IMR-90 (cell line): Measurements from ENCODE around the gene TBC1D12. TPM values are rescaled to one million over a fixed set of nuclear protein-coding genes. Genes with fewer than 3 reads are reported as not detected.

Source experiments
- ATAC-seq: fragments of 200-7000 bp; cut with Tn5 transposase; 2 replicates; pipeline ENCODE4 v1.9.1; 2020; ENCODE audit warnings: low read depth, mild to moderate bottlenecking, moderate library complexity
- BruUV-seq: library from RNA; stranded (reverse); fragments of 400-500 nt; replicated peaks from 2 replicates; lab custom pipeline; 2021; lab: Mats Ljungman, UMichigan
- CTCF ChIA-PET: fragments of 300-600 bp; formaldehyde crosslinking; extraction: SDS; loops from one replicate; lab custom pipeline; 2021; ENCODE audit warnings: antibody characterized with exemption; lab: Yijun Ruan, JAX
- POLR2A ChIA-PET: fragments of 300-600 bp; sonication (Branson Sonifier 250); formaldehyde crosslinking; loops from one replicate; lab custom pipeline; 2022; ENCODE audit warnings: antibody characterized with exemption; ENCODE audit not compliant: unreplicated experiment; lab: Charles Lee
- DNase-seq: peaks from one replicate; pipeline ENCODE4 v3.0.0; 2013
- H2AFZ ChIP-seq: replicated peaks from 2 replicates; pipeline ENCODE3; 2013; ENCODE audit warnings: low read length, mild to moderate bottlenecking; ENCODE audit not compliant: poor library complexity
- H2AK5ac ChIP-seq: 2 replicates; pipeline ENCODE4 v1.6.1; 2013; ENCODE audit warnings: low read depth, low read length, inconsistent platforms
- H2AK9ac ChIP-seq: replicated peaks from 2 replicates; pipeline ENCODE3; 2013; ENCODE audit warnings: mild to moderate bottlenecking, low read depth, low read length, moderate library complexity; ENCODE audit not compliant: poor library complexity
- H2BK120ac ChIP-seq: 2 replicates; pipeline ENCODE4 v1.6.1; 2013; ENCODE audit warnings: low read depth, low read length, inconsistent platforms
- H2BK15ac ChIP-seq: 3 replicates; pipeline ENCODE4 v1.6.1; 2013; ENCODE audit warnings: low read depth, low read length, inconsistent platforms
- H2BK20ac ChIP-seq: 2 replicates; pipeline ENCODE4 v1.6.1; 2013; ENCODE audit warnings: low read depth, mild to moderate bottlenecking, inconsistent platforms, low read length, moderate library complexity
- H2BK5ac ChIP-seq: 2 replicates; pipeline ENCODE4 v1.6.1; 2013; ENCODE audit warnings: mild to moderate bottlenecking, low read depth, low read length, inconsistent platforms; ENCODE audit not compliant: poor library complexity, severe bottlenecking
- H3K14ac ChIP-seq: replicated peaks from 2 replicates; pipeline ENCODE4 v1.6.1; 2013; ENCODE audit warnings: low read depth, low read length, inconsistent platforms
- H3K18ac ChIP-seq: 2 replicates; pipeline ENCODE4 v1.6.1; 2013; ENCODE audit warnings: low read depth, low read length, control low read depth
- H3K23ac ChIP-seq: 2 replicates; pipeline ENCODE4 v1.6.1; 2013; ENCODE audit warnings: low read depth, low read length, inconsistent platforms
- H3K27ac ChIP-seq: 2 replicates; pipeline ENCODE4 v1.5.1; 2013; ENCODE audit warnings: mild to moderate bottlenecking, control low read depth, low read length; ENCODE audit not compliant: insufficient read depth
- H3K27me3 ChIP-seq: 2 replicates; pipeline ENCODE4 v1.6.1; 2013; ENCODE audit warnings: low read length; ENCODE audit not compliant: control insufficient read depth, insufficient read depth
- H3K36me3 ChIP-seq: 2 replicates; pipeline ENCODE4 v1.6.1; 2013; ENCODE audit warnings: low read length, mixed read lengths; ENCODE audit not compliant: control insufficient read depth, insufficient read depth
- H3K4ac ChIP-seq: 2 replicates; pipeline ENCODE4 v1.6.1; 2013; ENCODE audit warnings: low read depth, low read length, inconsistent platforms
- H3K4me1 ChIP-seq: 2 replicates; pipeline ENCODE4 v1.6.1; 2013; ENCODE audit warnings: low read length, mixed read lengths; ENCODE audit not compliant: control insufficient read depth, insufficient read depth
- H3K4me2 ChIP-seq: 2 replicates; pipeline ENCODE4 v1.6.1; 2013; ENCODE audit warnings: low read depth, mild to moderate bottlenecking, control low read depth, low read length, moderate library complexity
- H3K4me3 ChIP-seq: 2 replicates; pipeline ENCODE4 v1.5.1; 2013; ENCODE audit warnings: low read depth, mild to moderate bottlenecking, control low read depth, low read length, moderate library complexity; ENCODE audit not compliant: insufficient read depth
- H3K56ac ChIP-seq: 2 replicates; pipeline ENCODE4 v1.6.1; 2013; ENCODE audit warnings: low read length, inconsistent platforms; ENCODE audit not compliant: insufficient read depth; ENCODE audit errors: extremely low read depth
- H3K79me1 ChIP-seq, 2 experiments: 2 replicates each; pipeline ENCODE4 v1.6.1; 2013; ENCODE audit warnings: low read length in 2 of 2, inconsistent platforms in 1 of 2, low read depth in 1 of 2
- H3K9ac ChIP-seq: 2 replicates; pipeline ENCODE4 v1.6.1; 2013; ENCODE audit warnings: low read depth, low read length, control low read depth
- H3K9me1 ChIP-seq: 2 replicates; pipeline ENCODE4 v1.6.1; 2013; ENCODE audit warnings: low read length, inconsistent platforms; ENCODE audit not compliant: insufficient read depth
- H3K9me3 ChIP-seq: 2 replicates; pipeline ENCODE4 v1.6.1; 2013; ENCODE audit warnings: low read length; ENCODE audit not compliant: control insufficient read depth, insufficient read depth
- H4K20me1 ChIP-seq: 2 replicates; pipeline ENCODE4 v1.6.1; 2013; ENCODE audit warnings: low read length, inconsistent platforms; ENCODE audit not compliant: insufficient read depth
- H4K5ac ChIP-seq: 2 replicates; pipeline ENCODE4 v1.6.1; 2013; ENCODE audit warnings: mild to moderate bottlenecking, low read depth, low read length, control low read depth
- H4K8ac ChIP-seq, 2 experiments: 2 replicates each; pipeline ENCODE4 v1.6.1; 2013; ENCODE audit warnings: low read depth in 2 of 2, low read length in 2 of 2, control low read depth in 1 of 2, inconsistent platforms in 1 of 2
- H4K91ac ChIP-seq: 2 replicates; pipeline ENCODE4 v1.6.1; 2013; ENCODE audit warnings: low read depth, low read length, inconsistent platforms; ENCODE audit not compliant: insufficient read depth
- CEBPB ChIP-seq: IDR thresholded peaks from 2 replicates; pipeline ENCODE4 v1.6.1; 2012; ENCODE audit warnings: low read depth, low read length, improper control_type of control experiment
- CHD1 ChIP-seq: IDR thresholded peaks from 2 replicates; pipeline ENCODE4 v1.6.1; 2012; ENCODE audit warnings: low read depth, low read length, improper control_type of control experiment
- MAFK ChIP-seq: IDR thresholded peaks from 2 replicates; pipeline ENCODE4 v1.6.1; 2012; ENCODE audit warnings: low read depth, low read length, improper control_type of control experiment
- MAZ ChIP-seq: IDR thresholded peaks from 2 replicates; pipeline ENCODE4 v1.6.1; 2012; ENCODE audit warnings: low read depth, mild to moderate bottlenecking, low read length, improper control_type of control experiment, moderate library complexity, borderline replicate concordance
- RAD21 ChIP-seq: IDR thresholded peaks from 2 replicates; pipeline ENCODE4 v1.6.1; 2012; ENCODE audit warnings: low read length, improper control_type of control experiment
- RFX5 ChIP-seq: IDR thresholded peaks from 2 replicates; pipeline ENCODE4 v1.8.0; 2012; ENCODE audit warnings: low read depth, mild to moderate bottlenecking, low read length, moderate library complexity
- WGBS, 2 experiments: methylation state at CpG; one replicate each; pipeline versions ENCODE4 v1.1.5 to v1.1.7; 2013; ENCODE audit warnings: missing lambda C conversion rate in 2 of 2; ENCODE audit not compliant: insufficient read length in 1 of 2; ENCODE audit errors: extremely low coverage in 2 of 2; 5-methylcytosine and 5-hydroxymethylcytosine counted together
- dilution Hi-C: fragments of 300-500 bp; cut with HindIII; formaldehyde crosslinking; loops from one replicate; pipeline ENCODE4 v1.14.3; 2018; ENCODE audit warnings: low sequenced_read_pairs; ENCODE audit not compliant: unreplicated experiment
- in situ Hi-C: fragments of 300-500 bp; cut with MboI; formaldehyde crosslinking; loops from 3 replicates; pipeline ENCODE4 v1.14.3; 2019; ENCODE audit warnings: low sequenced_read_pairs, inconsistent platforms, mixed read lengths
- intact Hi-C: fragments of 100-400 bp; cut with micrococcal nuclease; formaldehyde crosslinking; loops from 2 replicates; pipeline ENCODE4 v1.10.0; 2022
- polyA plus RNA-seq, 3 experiments: library from polyadenylated mRNA; depleted of rRNA; stranded (reverse); fragments of >200 nt; gene quantifications; 2 replicates each; pipeline ENCODE4 v1.2.3, GENCODE V29; 2012; ENCODE audit warnings: low replicate concordance in 1 of 3
- total RNA-seq: library from RNA; depleted of rRNA; stranded (reverse); fragments of >200 nt; gene quantifications from 2 replicates; pipeline ENCODE4 v1.2.3, GENCODE V29; 2012

The TBC1D12 gene
- total and polyA plus RNA-seq, 2 of the 4 experiments (the other 2 are of a cell fraction), result 1.9 to 5.4 TPM

GRCh38 chr10:94403380-94404213 lies 1.3 kb downstream of the TBC1D12 start:
- 0% methylated on average over 24 of the region's 51 CpGs; no CpG with 5 or more reads in 1 of the 2 experiments for WGBS, 2 experiments
- no peak overlapping the region for H2AK5ac ChIP-seq
- H3K27me3 ChIP-seq, result no peaks in the 10 kb centered on the region
- no peaks in the 10 kb centered on the region; the same call in 1 of the 2 replicates for H3K9me1 ChIP-seq
- H3K4ac ChIP-seq, result 0 out of 2 replicates have a peak overlapping the region, but pooled peaks have one; percentile 26
- H4K91ac ChIP-seq, result no peak overlapping the region
- no peaks in the 10 kb centered on the region for H3K9me3 ChIP-seq
- H3K4me2 ChIP-seq, result peak overlapping the region; percentile 92
- no peaks in the 10 kb centered on the region for H3K4me1 ChIP-seq
- H4K5ac ChIP-seq, result peak overlapping the region; percentile 14; the same call in 1 of the 2 replicates
- POLR2A ChIA-PET, result no interaction called here
- no peak overlapping the region for H2BK15ac ChIP-seq
- CTCF ChIA-PET, result interaction anchor here (1.1 to 1.3 kb wide), 2 partner anchors 8 to 41 kb away, joined by 3 to 5 read pairs; no protein-coding TSS in a partner anchor
- no TSS peak for BruUV-seq
- intact Hi-C loops, result loop anchor here (2.0 kb wide), 3 partner anchors 41 to 141 kb away; partner anchors contain the start of genes HELLS and NOC3L
- H2BK120ac ChIP-seq, result no peak overlapping the region
- ATAC-seq (peak; percentile 22), DNase-seq (peak; percentile 67)
- TF ChIP-seq RAD21 (no peak), MAFK (peak; percentile 14; the same call in 1 of the 2 replicates), CEBPB (peak; percentile 59; the same call in 1 of the 2 replicates), MAZ (0 out of 2 replicates have a peak, but pooled peaks have one; percentile 27), RFX5 (no peak), CHD1 (no peak)
- peak overlapping the region; percentile 25 for H2BK5ac ChIP-seq
- no peak overlapping the region for H2BK20ac ChIP-seq
- H3K18ac ChIP-seq, result peak overlapping the region; percentile 2; the same call in 1 of the 2 replicates
- H3K27ac ChIP-seq, result peak overlapping the region; percentile 90
- H3K79me1 ChIP-seq, result peaks cover 0 to 31% of the 10 kb centered on the region in 2 experiments; a peak in 3 of 4 replicates
- in situ Hi-C loops, result no loop called here
- peak overlapping the region; percentile 79 for H3K9ac ChIP-seq
- H2AFZ ChIP-seq, result peak overlapping the region; percentile 97
- H2AK9ac ChIP-seq, result peak overlapping the region; percentile 2
- H4K8ac ChIP-seq, result peak overlapping the region in 1 of 2 experiments; percentile 17; a peak in 1 of 4 replicates
- no peaks in the 10 kb centered on the region for H3K36me3 ChIP-seq
- peak overlapping the region; percentile 13; the same call in 1 of the 2 replicates for H3K14ac ChIP-seq
- dilution Hi-C loops, result no loop called here
- H3K4me3 ChIP-seq, result peak overlapping the region; percentile 83
- peak overlapping the region; percentile 14; the same call in 1 of the 2 replicates for H3K23ac ChIP-seq
- H3K56ac ChIP-seq, result peak overlapping the region; percentile 55; the same call in 1 of the 2 replicates
- H4K20me1 ChIP-seq, result no peaks in the 10 kb centered on the region
